ENCODE measurements around the gene NIPBL. TPM values are rescaled to one million over a fixed set of nuclear protein-coding genes. Genes with fewer than 3 reads are reported as not detected.

Gene NIPBL
- total RNA-seq, 3 donors from 2014 or later, result 61.9 to 112 (median 69.2) TPM

DNA sequence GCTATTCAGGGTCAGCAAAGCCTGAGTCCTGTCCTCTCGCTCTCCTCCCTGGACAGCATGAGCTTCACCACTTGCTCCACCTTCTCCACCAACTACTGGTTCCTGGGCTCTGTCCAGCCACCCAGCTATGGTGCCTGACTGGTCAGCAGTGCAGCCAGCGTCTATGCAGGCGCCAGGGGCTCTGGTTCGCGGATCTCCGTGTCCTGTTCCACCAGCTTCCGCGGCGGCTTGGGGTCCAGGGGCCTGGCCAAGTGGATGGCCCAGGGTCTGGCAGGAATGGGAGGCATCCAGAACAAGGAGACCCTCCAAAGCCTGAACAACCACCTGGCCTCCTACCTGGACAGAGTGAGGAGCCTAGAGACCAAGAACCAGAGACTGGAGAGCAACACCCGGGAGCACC lies 8.6 kb downstream of the NIPBL start:
- H3K27ac ChIP-seq, result no peak overlapping the region
- no peaks in the 10 kb centered on the region for H3K9me3 ChIP-seq
- intact Hi-C loops (cut with DNase I; ENCODE audit: low total_unique reads), result no loop called here
- H3K36me3 ChIP-seq, result no peaks in the 10 kb centered on the region
- DNase-seq (ENCODE audit: low spot score in 2 of 2), result no peak
- H3K4me3 ChIP-seq, result no peak overlapping the region
- H3K27me3 ChIP-seq, result no peaks in the 10 kb centered on the region
- peaks cover 0 to 2% of the 10 kb centered on the region in 2 donors for H3K4me1 ChIP-seq
- TF ChIP-seq, protein P1, sequence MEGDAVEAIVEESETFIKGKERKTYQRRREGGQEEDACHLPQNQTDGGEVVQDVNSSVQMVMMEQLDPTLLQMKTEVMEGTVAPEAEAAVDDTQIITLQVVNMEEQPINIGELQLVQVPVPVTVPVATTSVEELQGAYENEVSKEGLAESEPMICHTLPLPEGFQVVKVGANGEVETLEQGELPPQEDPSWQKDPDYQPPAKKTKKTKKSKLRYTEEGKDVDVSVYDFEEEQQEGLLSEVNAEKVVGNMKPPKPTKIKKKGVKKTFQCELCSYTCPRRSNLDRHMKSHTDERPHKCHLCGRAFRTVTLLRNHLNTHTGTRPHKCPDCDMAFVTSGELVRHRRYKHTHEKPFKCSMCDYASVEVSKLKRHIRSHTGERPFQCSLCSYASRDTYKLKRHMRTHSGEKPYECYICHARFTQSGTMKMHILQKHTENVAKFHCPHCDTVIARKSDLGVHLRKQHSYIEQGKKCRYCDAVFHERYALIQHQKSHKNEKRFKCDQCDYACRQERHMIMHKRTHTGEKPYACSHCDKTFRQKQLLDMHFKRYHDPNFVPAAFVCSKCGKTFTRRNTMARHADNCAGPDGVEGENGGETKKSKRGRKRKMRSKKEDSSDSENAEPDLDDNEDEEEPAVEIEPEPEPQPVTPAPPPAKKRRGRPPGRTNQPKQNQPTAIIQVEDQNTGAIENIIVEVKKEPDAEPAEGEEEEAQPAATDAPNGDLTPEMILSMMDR (IDR thresholded peaks at IDR 0.05), result no peak
- TF ChIP-seq POLR2AphosphoS5 (IDR thresholded peaks at IDR 0.05) (no peak), POLR2A (IDR thresholded peaks at IDR 0.05) (no peak)

DNA sequence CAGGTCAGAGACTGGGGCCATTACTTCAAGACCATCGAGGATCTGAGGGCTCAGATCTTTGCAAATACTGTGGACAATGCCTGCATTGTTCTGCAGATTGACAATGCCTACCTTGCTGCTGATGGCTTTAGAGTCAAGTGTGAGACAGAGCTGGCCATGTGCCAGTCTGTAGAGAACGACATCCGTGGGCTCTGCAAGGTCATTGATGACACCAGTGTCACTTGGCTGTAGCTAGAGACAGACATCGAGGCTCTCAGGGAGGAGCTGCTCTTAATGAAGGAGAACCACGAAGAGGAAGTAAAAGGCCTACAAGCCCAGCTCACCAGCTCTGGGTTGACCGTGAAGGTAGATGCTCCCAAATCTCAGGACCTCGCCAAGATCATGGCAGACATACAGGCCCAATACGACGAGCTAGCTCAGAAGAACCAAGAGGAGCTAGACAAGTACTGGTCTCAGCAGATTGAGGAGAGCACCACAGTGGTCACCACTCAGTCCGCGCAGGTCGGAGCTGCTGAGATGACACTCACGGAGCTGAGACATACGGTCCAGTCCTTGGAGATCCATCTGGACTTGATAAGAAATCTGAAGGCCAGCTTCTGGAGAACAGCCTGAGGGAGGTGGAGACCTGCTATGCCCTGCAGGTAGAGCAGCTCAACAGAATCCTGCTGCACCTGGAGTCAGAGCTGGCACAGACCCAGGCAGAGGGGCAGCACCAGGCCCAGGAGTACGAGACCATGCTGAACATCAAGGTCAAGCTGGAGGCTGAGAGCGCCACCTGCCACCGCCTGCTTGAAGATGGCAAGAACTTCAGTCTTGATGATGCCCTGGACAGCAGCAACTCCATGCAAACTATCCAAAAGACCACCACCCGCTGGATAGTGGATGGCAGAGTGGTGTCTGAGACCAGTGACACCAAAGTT lies 9.3 kb downstream of the NIPBL start:
- H3K27me3 ChIP-seq, result no peaks in the 10 kb centered on the region
- intact Hi-C loops (cut with DNase I; ENCODE audit: low total_unique reads), result no loop called here
- H3K27ac ChIP-seq, result no peak overlapping the region
- TF ChIP-seq, protein P1 (IDR thresholded peaks at IDR 0.05), result no peak
- no peak for TF ChIP-seq POLR2A (IDR thresholded peaks at IDR 0.05)
- TF ChIP-seq POLR2AphosphoS5 (IDR thresholded peaks at IDR 0.05), result no peak
- H3K9me3 ChIP-seq, result no peaks in the 10 kb centered on the region
- H3K4me1 ChIP-seq, result no peaks in the 10 kb centered on the region
- H3K36me3 ChIP-seq, result no peaks in the 10 kb centered on the region
- H3K4me3 ChIP-seq, result no peak overlapping the region
- no peak for DNase-seq (ENCODE audit: low spot score in 2 of 2)

DNA sequence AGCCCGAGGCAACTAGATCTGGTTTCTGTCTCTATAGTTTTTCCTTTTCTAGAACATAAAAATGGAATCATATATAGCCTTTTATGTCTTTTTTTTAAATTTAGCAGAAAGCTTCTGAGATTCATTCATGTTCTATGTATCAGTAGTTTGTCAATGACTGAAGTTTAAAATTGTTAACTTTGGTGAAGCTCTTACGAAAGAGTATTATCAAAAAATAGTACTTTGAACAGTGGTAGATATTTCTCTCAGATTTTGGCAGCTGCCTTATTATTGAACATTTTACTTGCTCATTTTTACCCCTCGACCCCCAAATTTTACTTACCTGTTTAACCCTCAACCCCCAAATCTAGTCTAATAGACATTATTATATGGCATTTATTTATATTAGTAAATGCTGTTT lies 10.2 kb downstream of the NIPBL start:
- no peak for DNase-seq (ENCODE audit: low spot score in 2 of 2)
- H3K27me3 ChIP-seq, result no peaks in the 10 kb centered on the region
- no peaks in the 10 kb centered on the region for H3K4me1 ChIP-seq
- H3K4me3 ChIP-seq, result no peak overlapping the region
- intact Hi-C loops (cut with DNase I; ENCODE audit: low total_unique reads), result no loop called here
- no peaks in the 10 kb centered on the region for H3K36me3 ChIP-seq
- TF ChIP-seq POLR2AphosphoS5 (IDR thresholded peaks at IDR 0.05) (no peak), POLR2A (IDR thresholded peaks at IDR 0.05) (no peak)
- TF ChIP-seq, protein P1 (IDR thresholded peaks at IDR 0.05), result no peak
- H3K27ac ChIP-seq, result no peak overlapping the region
- H3K9me3 ChIP-seq, result no peaks in the 10 kb centered on the region

DNA sequence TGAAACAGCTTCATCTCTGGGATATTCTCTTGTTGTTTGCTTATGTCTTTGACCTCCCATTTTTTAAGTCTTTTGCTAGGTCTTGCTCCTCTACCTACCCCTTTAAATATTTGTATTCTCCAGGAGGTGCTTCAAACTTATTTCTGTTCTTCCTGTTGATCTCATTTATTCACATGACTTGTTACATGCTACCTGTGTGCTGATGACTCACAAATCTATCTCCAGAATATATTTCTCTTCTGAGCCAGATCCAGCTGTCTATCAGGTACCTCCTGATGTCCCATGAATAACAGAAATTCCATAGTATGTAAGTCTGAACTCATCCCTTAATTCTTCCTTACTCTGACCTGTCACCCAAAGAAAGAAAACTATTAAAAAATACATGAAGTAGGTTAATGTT lies 11.0 kb downstream of the NIPBL start:
- H3K9me3 ChIP-seq, result no peaks in the 10 kb centered on the region
- DNase-seq (ENCODE audit: low spot score in 2 of 2), result no peak
- no peaks in the 10 kb centered on the region for H3K36me3 ChIP-seq
- no peak overlapping the region for H3K4me3 ChIP-seq
- no peaks in the 10 kb centered on the region for H3K4me1 ChIP-seq
- H3K27me3 ChIP-seq, result no peaks in the 10 kb centered on the region
- intact Hi-C loops (cut with DNase I; ENCODE audit: low total_unique reads), result no loop called here
- TF ChIP-seq POLR2AphosphoS5 (IDR thresholded peaks at IDR 0.05) (no peak), POLR2A (IDR thresholded peaks at IDR 0.05) (no peak)
- TF ChIP-seq, protein P1 (IDR thresholded peaks at IDR 0.05), result no peak
- H3K27ac ChIP-seq, result no peak overlapping the region

DNA sequence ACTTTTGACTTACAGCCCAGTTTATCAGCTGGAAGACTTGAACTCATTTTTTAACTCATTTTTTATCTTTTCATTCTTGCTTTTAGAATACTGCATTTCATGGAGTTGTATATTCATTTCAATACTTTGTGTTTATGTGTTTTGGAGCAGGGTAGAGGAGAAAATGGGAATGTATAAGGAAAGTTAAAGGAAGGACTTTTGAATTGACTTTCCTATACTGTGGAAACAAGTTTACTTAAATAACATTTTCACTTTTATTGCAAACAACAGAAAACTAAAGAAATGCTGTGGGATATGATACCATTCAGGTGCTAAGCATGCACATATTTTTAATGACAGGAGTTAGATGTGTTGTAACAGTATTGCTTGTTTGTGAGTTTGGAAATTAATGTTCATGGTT lies 11.7 kb downstream of the NIPBL start:
- no peak for DNase-seq (ENCODE audit: low spot score in 2 of 2)
- no peaks in the 10 kb centered on the region for H3K36me3 ChIP-seq
- H3K4me3 ChIP-seq, result no peak overlapping the region
- no peaks in the 10 kb centered on the region for H3K27me3 ChIP-seq
- intact Hi-C loops (cut with DNase I; ENCODE audit: low total_unique reads), result no loop called here
- H3K27ac ChIP-seq, result no peak overlapping the region
- no peaks in the 10 kb centered on the region for H3K4me1 ChIP-seq
- TF ChIP-seq POLR2A (IDR thresholded peaks at IDR 0.05), result no peak
- TF ChIP-seq, protein P1 (IDR thresholded peaks at IDR 0.05), result no peak
- TF ChIP-seq POLR2AphosphoS5 (IDR thresholded peaks at IDR 0.05), result no peak
- H3K9me3 ChIP-seq, result no peaks in the 10 kb centered on the region

Data from breast epithelium (tissue), 4 donors.